MCF 10A (cell line): ENCODE measurements around the gene ZNF75A. TPM values are rescaled to one million over a fixed set of nuclear protein-coding genes. Genes with fewer than 3 reads are reported as not detected.
"Not testable (repeated sequence)": the region's sequence is repeated elsewhere in the genome, so short reads cannot be mapped to it uniquely, and the experiment has no call there.

Experiments
- BruUV-seq: library from RNA; stranded (reverse); fragments of 400-500 nt; replicated peaks from 2 replicates; lab custom pipeline; 2021; lab: Mats Ljungman, UMichigan
- CTCF ChIA-PET: fragments of 300-600 bp; sonication (Branson Sonifier 250); formaldehyde crosslinking; extraction: SDS; loops from one replicate; lab custom pipeline; 2021; ENCODE audit warnings: antibody characterized with exemption, inconsistent platforms; lab: Yijun Ruan, JAX
- POLR2A ChIA-PET: fragments of 300-600, 350-650 bp; sonication (Branson Sonifier 250); formaldehyde crosslinking; extraction: SDS; loops from one replicate; lab custom pipeline; 2020; ENCODE audit warnings: antibody characterized with exemption, inconsistent platforms; lab: Yijun Ruan, JAX
- DNase-seq: peaks from one replicate; pipeline ENCODE4 v3.0.0-alpha.2; 2018; ENCODE audit not compliant: unreplicated experiment
- H3K27ac Mint-ChIP-seq: one replicate; pipeline ENCODE4 v1.8.0; 2022; ENCODE audit warnings: mild to moderate bottlenecking, low read depth, mixed read lengths; ENCODE audit not compliant: unreplicated experiment
- H3K27me3 Mint-ChIP-seq: one replicate; pipeline ENCODE4 v1.8.0; 2022; ENCODE audit warnings: mixed read lengths; ENCODE audit not compliant: insufficient read depth, unreplicated experiment
- H3K36me3 Mint-ChIP-seq: one replicate; pipeline ENCODE4 v1.8.0; 2022; ENCODE audit warnings: mild to moderate bottlenecking, moderate library complexity, mixed read lengths; ENCODE audit not compliant: insufficient read depth, unreplicated experiment
- H3K4me1 Mint-ChIP-seq: one replicate; pipeline ENCODE4 v1.8.0; 2022; ENCODE audit warnings: mixed read lengths; ENCODE audit not compliant: insufficient read depth, unreplicated experiment
- H3K4me3 Mint-ChIP-seq: one replicate; pipeline ENCODE4 v1.8.0; 2022; ENCODE audit warnings: mild to moderate bottlenecking, moderate library complexity, mixed read lengths; ENCODE audit not compliant: unreplicated experiment
- H3K9me3 Mint-ChIP-seq: one replicate; pipeline ENCODE4 v1.8.0; 2022; ENCODE audit warnings: mixed read lengths; ENCODE audit not compliant: unreplicated experiment
- CTCF ChIP-seq: fragments of 200-600 bp; IDR thresholded peaks from one replicate; pipeline ENCODE4 v1.8.0; 2022; ENCODE audit warnings: antibody characterized with exemption, mild to moderate bottlenecking; ENCODE audit not compliant: unreplicated experiment
- intact Hi-C: fragments of 100-400 bp; cut with micrococcal nuclease; formaldehyde crosslinking; loops from 2 replicates; pipeline ENCODE4 v1.14.1; 2022
- total RNA-seq: library from RNA; stranded (reverse); gene quantifications from 2 replicates; pipeline ENCODE4 v1.2.3, GENCODE V29; 2022

ZNF75A gene
- total RNA-seq, 1 experiment from 2014 or later: 28.2 TPM

GRCh38 chr16:3266873-3267537, 38.3 kb upstream of the ZNF75A start:
- Mint-ChIP-seq H3K36me3 (peaks cover 26% of the 10 kb centered on the region), H3K4me3 (peak overlapping the region; percentile 14), H3K9me3 (no peaks in the 10 kb centered on the region), H3K27ac (no peak overlapping the region), H3K27me3 (no peaks in the 10 kb centered on the region), H3K4me1 (no peaks in the 10 kb centered on the region)
- ChIA-PET CTCF (interaction anchor here (0.6 to 2.0 kb wide), 7 partner anchors 10 to 232 kb away, joined by 3 to 10 read pairs (median 3); no protein-coding TSS in a partner anchor), POLR2A (interaction anchor here (0.6 to 6.8 kb wide), 7 partner anchors 12 to 281 kb away, joined by 3 to 161 read pairs (median 4); partner anchors contain the start of genes NAA60, TIGD7, ZNF200 and ZNF263)
- peak; percentile 49 for DNase-seq
- BruUV-seq: no TSS peak
- intact Hi-C loops: no loop called here
- peak; percentile 25 for TF ChIP-seq CTCF

- no TSS peak for BruUV-seq
- ChIA-PET POLR2A (interaction anchor here (0.9 to 6.8 kb wide), 4 partner anchors 11 to 232 kb away, joined by 3 to 161 read pairs (median 4); partner anchors contain the start of genes CLUAP1 and ZNF263), CTCF (no interaction called here)
- H3K4me1 Mint-ChIP-seq: no peaks in the 10 kb centered on the region
- H3K36me3 Mint-ChIP-seq: peaks cover 26% of the 10 kb centered on the region
- no peak overlapping the region for H3K27ac Mint-ChIP-seq
- intact Hi-C loops: no loop called here
- DNase-seq: no peak
- H3K27me3 Mint-ChIP-seq: no peaks in the 10 kb centered on the region
- TF ChIP-seq CTCF: no peak
- H3K4me3 Mint-ChIP-seq: no peak overlapping the region
- H3K9me3 Mint-ChIP-seq: no peaks in the 10 kb centered on the region
These were observed 37.0 kb upstream of the ZNF75A start for GRCh38 chr16:3268294-3268693.

GRCh38 chr16:3270718-3271117, 34.6 kb upstream of the ZNF75A start:
- H3K27ac Mint-ChIP-seq, BruUV-seq, H3K4me1 Mint-ChIP-seq, CTCF ChIA-PET, intact Hi-C loops, H3K9me3 Mint-ChIP-seq, POLR2A ChIA-PET, H3K4me3 Mint-ChIP-seq, DNase-seq, H3K27me3 Mint-ChIP-seq: not testable (repeated sequence)
- peaks cover 17% of the 10 kb centered on the region for H3K36me3 Mint-ChIP-seq

- H3K4me3 Mint-ChIP-seq, H3K27ac Mint-ChIP-seq, POLR2A ChIA-PET, H3K27me3 Mint-ChIP-seq, DNase-seq, BruUV-seq, H3K4me1 Mint-ChIP-seq, CTCF ChIA-PET, intact Hi-C loops, H3K9me3 Mint-ChIP-seq: not testable (repeated sequence)
- H3K36me3 Mint-ChIP-seq: peaks cover 17% of the 10 kb centered on the region
These were observed 34.0 kb upstream of the ZNF75A start for GRCh38 chr16:3271281-3271680.

GRCh38 chr16:3274490-3274889, 30.8 kb upstream of the ZNF75A start:
- DNase-seq: peak; percentile 43

More at GRCh38 chr16:3274490-3274889, 30.8 kb upstream of the ZNF75A start:
- H3K27ac Mint-ChIP-seq: no peak overlapping the region
- no peaks in the 10 kb centered on the region for H3K4me1 Mint-ChIP-seq
- POLR2A ChIA-PET: interaction anchor here (1.1 to 11.6 kb wide), 2 partner anchors 9 to 31 kb away, joined by 3 to 161 read pairs; no protein-coding TSS in a partner anchor
- no peaks in the 10 kb centered on the region for H3K9me3 Mint-ChIP-seq
- no peak for TF ChIP-seq CTCF
- no peaks in the 10 kb centered on the region for H3K27me3 Mint-ChIP-seq
- CTCF ChIA-PET: no interaction called here
- intact Hi-C loops: no loop called here
- no peak overlapping the region for H3K4me3 Mint-ChIP-seq
- BruUV-seq: no TSS peak
- H3K36me3 Mint-ChIP-seq: peaks cover 4% of the 10 kb centered on the region
